HepG2 (cell line): ENCODE data around the gene CDH2. TPM values are rescaled to one million over a fixed set of nuclear protein-coding genes. Genes with fewer than 3 reads are reported as not detected.

Source experiments
- ATAC-seq: fragments of 200-7000 bp; cut with Tn5 transposase; 3 replicates; pipeline ENCODE4 v1.9.1; 2020; ENCODE audit warnings: mild to moderate bottlenecking, moderate library complexity
- BruUV-seq: library from RNA; stranded (reverse); fragments of 400-500 nt; replicated peaks from 2 replicates; lab custom pipeline; 2021; lab: Mats Ljungman, UMichigan
- CTCF ChIA-PET: fragments of 300-600 bp; formaldehyde crosslinking; extraction: SDS; loops from one replicate; lab custom pipeline; 2021; ENCODE audit warnings: low total read pairs, inconsistent platforms, low intra/inter-chr PET ratio; lab: Yijun Ruan, JAX
- POLR2A ChIA-PET: fragments of 350-600 bp; sonication (Branson Sonifier 250); formaldehyde crosslinking; loops from one replicate; lab custom pipeline; 2020; ENCODE audit warnings: antibody characterized with exemption, inconsistent platforms; lab: Yijun Ruan, JAX
- DNase-seq: peaks from one replicate; pipeline ENCODE4 v3.0.0-alpha.2; 2015; ENCODE audit warnings: low spot score
- FAIRE-seq: peaks from 3 replicates; lab custom pipeline; 2011; peaks lifted over from hg19 to GRCh38; lab: Jason Lieb, UNC
- H2AFZ ChIP-seq: one replicate; pipeline ENCODE4 v1.6.1; 2011; ENCODE audit warnings: low read length, inconsistent platforms
- H3K27ac ChIP-seq: fragments of 300-600 bp; 3 replicates; pipeline ENCODE4 v1.8.0; 2011; ENCODE audit warnings: mixed run types, mild to moderate bottlenecking, mixed read lengths, low read length, inconsistent platforms; ENCODE audit not compliant: insufficient read depth; ENCODE audit errors: extremely low read length
- H3K27me3 ChIP-seq, 2 experiments: fragments of 200-600 bp in 1 of 2; 2 replicates in 1 of 2; 3 replicates in 1 of 2; pipeline versions ENCODE4 v1.6.0 to v1.8.0; 2011; ENCODE audit warnings: low read length in 2 of 2, mild to moderate bottlenecking in 2 of 2, moderate library complexity in 2 of 2, inconsistent platforms in 1 of 2; ENCODE audit not compliant: insufficient read depth in 2 of 2, control insufficient read depth in 1 of 2
- H3K36me3 ChIP-seq, 2 experiments: fragments of 200-600 bp in 1 of 2; replicated peaks in 1 of 2; 2 replicates in 1 of 2; 3 replicates in 1 of 2; pipeline versions ENCODE4 v1.5.1 to v1.8.0; 2011; ENCODE audit warnings: low read length in 2 of 2, inconsistent platforms in 1 of 2; ENCODE audit not compliant: insufficient read depth in 2 of 2, control insufficient read depth in 1 of 2
- H3K4me1 ChIP-seq: 2 replicates; pipeline ENCODE4 v1.5.1; 2012; ENCODE audit warnings: low read length, inconsistent platforms; ENCODE audit not compliant: insufficient read depth
- H3K4me2 ChIP-seq: 2 replicates; pipeline ENCODE4 v1.6.0; 2011; ENCODE audit warnings: low read depth, low read length, inconsistent platforms
- H3K4me3 ChIP-seq, 3 experiments: fragments of 200-600 bp in 1 of 3; sonication (generic), shearing (Covaris generic) in 1 of 3; replicated peaks in 1 of 3; 2 replicates each; pipeline ENCODE4 v1.5.1; 2011 to 2016; ENCODE audit warnings: low read length in 3 of 3, inconsistent platforms in 2 of 3, low read depth in 2 of 3, mild to moderate bottlenecking in 2 of 3, control low read depth in 1 of 3, mixed read lengths in 1 of 3; ENCODE audit not compliant: insufficient read depth in 1 of 3
- H3K79me2 ChIP-seq: one replicate; pipeline ENCODE4 v1.6.1; 2011; ENCODE audit warnings: low read length, inconsistent platforms; ENCODE audit not compliant: insufficient read depth
- H3K9ac ChIP-seq: 2 replicates; pipeline ENCODE4 v1.6.0; 2011; ENCODE audit warnings: mild to moderate bottlenecking, low read depth, low read length, inconsistent platforms; ENCODE audit not compliant: insufficient read depth
- H3K9me3 ChIP-seq: 2 replicates; pipeline ENCODE4 v1.5.1; 2012; ENCODE audit warnings: mild to moderate bottlenecking, low read length
- H4K20me1 ChIP-seq: 2 replicates; pipeline ENCODE4 v1.6.0; 2011; ENCODE audit warnings: inconsistent platforms, mild to moderate bottlenecking, low read length, moderate library complexity; ENCODE audit not compliant: insufficient read depth
- CAMTA2 ChIP-seq: sonication (generic); formaldehyde crosslinking; IDR thresholded peaks from 2 replicates; pipeline ENCODE4 v1.4.0; 2020; ENCODE audit warnings: mild to moderate bottlenecking, missing genetic modification reagents, borderline replicate concordance
- CBX5 ChIP-seq: sonication (generic); formaldehyde crosslinking; IDR thresholded peaks from 2 replicates; pipeline ENCODE4 v1.4.0; 2020; ENCODE audit warnings: missing genetic modification reagents, borderline replicate concordance
- ELF1 ChIP-seq: sonication (generic); formaldehyde crosslinking; IDR thresholded peaks from 2 replicates; pipeline ENCODE4 v1.4.0; 2020; ENCODE audit warnings: missing genetic modification reagents
- HMGA1 ChIP-seq: sonication (generic); formaldehyde crosslinking; conservative IDR thresholded peaks from 2 replicates; pipeline ENCODE4 v1.4.0; 2020; ENCODE audit warnings: missing genetic modification reagents
- HOXA5 ChIP-seq: sonication (generic); formaldehyde crosslinking; IDR thresholded peaks from 2 replicates; pipeline ENCODE4 v1.4.0; 2020; ENCODE audit warnings: missing genetic modification reagents
- KLF11 ChIP-seq: IDR thresholded peaks from 2 replicates; pipeline ENCODE4 v1.6.1; 2016; ENCODE audit warnings: missing compliant biosample characterization
- KMT2A ChIP-seq: sonication (generic); formaldehyde crosslinking; IDR thresholded peaks from 2 replicates; pipeline ENCODE4 v1.4.0; 2020; ENCODE audit warnings: missing genetic modification reagents
- PHF5A ChIP-seq: IDR thresholded peaks from one replicate; pipeline ENCODE4 v1.6.1; 2018; ENCODE audit warnings: low read depth, missing genetic modification reagents; ENCODE audit not compliant: unreplicated experiment
- RBM22 ChIP-seq: fragments of 200-400 bp; formaldehyde crosslinking; optimal IDR thresholded peaks from 2 replicates; pipeline ENCODE3; 2017; ENCODE audit warnings: mild to moderate bottlenecking, low read length, moderate library complexity
- SMAD9 ChIP-seq: sonication (generic); formaldehyde crosslinking; IDR thresholded peaks from 2 replicates; pipeline ENCODE4 v1.5.1; 2020; ENCODE audit warnings: mild to moderate bottlenecking, missing genetic modification reagents
- ZNF234 ChIP-seq: sonication (generic); formaldehyde crosslinking; conservative IDR thresholded peaks from 2 replicates; pipeline ENCODE4 v1.5.1; 2020; ENCODE audit warnings: mild to moderate bottlenecking, missing genetic modification reagents
- ZNF282 ChIP-seq: fragments of 450-650 bp; IDR thresholded peaks from 2 replicates; pipeline ENCODE4 v1.6.1; 2018; ENCODE audit not compliant: partially characterized antibody
- ZNF484 ChIP-seq: sonication (generic); formaldehyde crosslinking; IDR thresholded peaks from 2 replicates; pipeline ENCODE4 v1.5.1; 2020; ENCODE audit warnings: mild to moderate bottlenecking, low read depth, missing genetic modification reagents, borderline replicate concordance
- ZNF703 ChIP-seq: sonication (generic); formaldehyde crosslinking; IDR thresholded peaks from 2 replicates; pipeline ENCODE4 v1.5.1; 2020; ENCODE audit warnings: missing genetic modification reagents, mild to moderate bottlenecking, moderate library complexity, borderline replicate concordance
- ZNF781 ChIP-seq: sonication (generic); formaldehyde crosslinking; IDR thresholded peaks from 2 replicates; pipeline ENCODE4 v1.5.1; 2020; ENCODE audit warnings: borderline replicate concordance, mild to moderate bottlenecking, missing genetic modification reagents; ENCODE audit errors: not compliant biosample characterization
- ZNF839 ChIP-seq: sonication (generic); formaldehyde crosslinking; IDR thresholded peaks from 2 replicates; pipeline ENCODE4 v1.4.0; 2020; ENCODE audit warnings: missing genetic modification reagents, mild to moderate bottlenecking, borderline replicate concordance
- WGBS: methylation state at CpG from one replicate; pipeline ENCODE4 v1.1.6; 2017; ENCODE audit warnings: low lambda C conversion rate; 5-methylcytosine and 5-hydroxymethylcytosine counted together
- in situ Hi-C: cut with HindIII; loops from 2 replicates; pipeline ENCODE4 v1.10.0; 2017; ENCODE audit warnings: low pct_unique_long_range_greater_than_20kb; ENCODE audit not compliant: extremely low pct_ligation_motif_present
- intact Hi-C: fragments of 100-400 bp; cut with micrococcal nuclease; formaldehyde crosslinking; loops from one replicate; pipeline ENCODE4 v1.10.0; 2022; ENCODE audit not compliant: unreplicated experiment
- polyA plus RNA-seq, 8 experiments: library from polyadenylated mRNA; depleted of rRNA in 3 of 8; stranded (reverse) in 7 of 8; unstranded in 1 of 8; fragments of >200 nt; fragmentation: Illumina TruSeq in 4 of 8; extraction: Trizol in 4 of 8; gene quantifications; 2 replicates each; pipeline versions ENCODE4 v1.2.1 to v1.2.3, GENCODE V29; 2011 to 2016; ENCODE audit warnings: low read depth in 4 of 8, missing spikeins in 1 of 8, mixed read lengths in 1 of 8; ENCODE audit not compliant: insufficient read depth in 1 of 8
- total RNA-seq, 5 experiments: library from RNA; depleted of rRNA; stranded (reverse); fragments of >200 nt; fragmentation: Illumina TruSeq; extraction: Trizol; gene quantifications; 2 replicates each; pipeline ENCODE4 v1.2.3, GENCODE V29; 2016; ENCODE audit warnings: low read depth in 1 of 5
- TF ChIP-seq, protein P1 (sequence below): sonication (generic); formaldehyde crosslinking; IDR thresholded peaks from 2 replicates; pipeline ENCODE4 v1.5.0; 2020; ENCODE audit warnings: mild to moderate bottlenecking, missing genetic modification reagents, borderline replicate concordance

CDH2 gene
- total and polyA plus RNA-seq, 2 of the 13 experiments (the other 11 are each of a cell fraction or from before 2014, with no cell fraction given) = 18.6 to 36.1 TPM

GRCh38 chr18:28134774-28135173 lies 42.2 kb downstream of the CDH2 start:
- in situ Hi-C loops = no loop called here
- Histone ChIP-seq H3K4me2 (no peak overlapping the region), H3K4me3 (no peak overlapping the region), H3K27ac (no peak overlapping the region), H4K20me1 (no peaks in the 10 kb centered on the region), H3K79me2 (peaks cover 4% of the 10 kb centered on the region), H2AFZ (no peak overlapping the region), H3K27me3 (no peaks in the 10 kb centered on the region), H3K9ac (no peak overlapping the region), H3K36me3 (no peaks in the 10 kb centered on the region), H3K9me3 (no peaks in the 10 kb centered on the region), H3K4me1 (0 out of 2 replicates have a peak, but pooled peaks cover 4% of the 10 kb centered on the region)
- no TSS peak for BruUV-seq
- ChIA-PET CTCF (no interaction called here), POLR2A (no interaction called here)
- FAIRE-seq (no peak), ATAC-seq (no peak), DNase-seq (no peak)
- 93% methylated on average over 7 of the region's 7 CpGs for WGBS
- TF ChIP-seq RBM22 (no peak), ZNF839 (CRISPR knock-in tag) (no peak), ELF1 (CRISPR knock-in tag) (no peak), CAMTA2 (CRISPR knock-in tag) (no peak), ZNF703 (no peak), CBX5 (CRISPR knock-in tag) (no peak), ZNF484 (CRISPR knock-in tag) (no peak), KMT2A (no peak), SMAD9 (CRISPR knock-in tag) (no peak), PHF5A (CRISPR knock-in tag) (no peak), HMGA1 (CRISPR knock-in tag) (no peak), ZNF781 (CRISPR knock-in tag) (no peak), ZNF234 (no peak), HOXA5 (CRISPR knock-in tag) (no peak), ZNF282 (no peak), KLF11 (no peak)
- TF ChIP-seq, protein P1, sequence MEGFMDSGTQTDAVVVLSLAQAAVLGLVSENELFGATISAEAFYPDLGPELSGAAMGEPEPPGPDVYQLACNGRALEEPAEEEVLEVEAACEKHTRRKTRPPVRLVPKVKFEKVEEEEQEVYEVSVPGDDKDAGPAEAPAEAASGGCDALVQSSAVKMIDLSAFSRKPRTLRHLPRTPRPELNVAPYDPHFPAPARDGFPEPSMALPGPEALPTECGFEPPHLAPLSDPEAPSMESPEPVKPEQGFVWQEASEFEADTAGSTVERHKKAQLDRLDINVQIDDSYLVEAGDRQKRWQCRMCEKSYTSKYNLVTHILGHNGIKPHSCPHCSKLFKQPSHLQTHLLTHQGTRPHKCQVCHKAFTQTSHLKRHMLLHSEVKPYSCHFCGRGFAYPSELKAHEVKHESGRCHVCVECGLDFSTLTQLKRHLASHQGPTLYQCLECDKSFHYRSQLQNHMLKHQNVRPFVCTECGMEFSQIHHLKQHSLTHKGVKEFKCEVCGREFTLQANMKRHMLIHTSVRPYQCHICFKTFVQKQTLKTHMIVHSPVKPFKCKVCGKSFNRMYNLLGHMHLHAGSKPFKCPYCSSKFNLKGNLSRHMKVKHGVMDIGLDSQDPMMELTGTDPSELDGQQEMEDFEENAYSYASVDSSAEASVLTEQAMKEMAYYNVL = no peak
- intact Hi-C loops = no loop called here
